Measurements from ENCODE around the gene KHDC1. TPM values are rescaled to one million over a fixed set of nuclear protein-coding genes. Genes with fewer than 3 reads are reported as not detected.
"Not testable (repeated sequence)": the region's sequence is repeated elsewhere in the genome, so short reads cannot be mapped to it uniquely, and the experiment has no call there.

The KHDC1 gene
- total and polyA plus RNA-seq, 2 of the 8 experiments (the other 6 are each of a cell fraction or from before 2014, with no cell fraction given), result 4.3 to 7.3 TPM

DNA sequence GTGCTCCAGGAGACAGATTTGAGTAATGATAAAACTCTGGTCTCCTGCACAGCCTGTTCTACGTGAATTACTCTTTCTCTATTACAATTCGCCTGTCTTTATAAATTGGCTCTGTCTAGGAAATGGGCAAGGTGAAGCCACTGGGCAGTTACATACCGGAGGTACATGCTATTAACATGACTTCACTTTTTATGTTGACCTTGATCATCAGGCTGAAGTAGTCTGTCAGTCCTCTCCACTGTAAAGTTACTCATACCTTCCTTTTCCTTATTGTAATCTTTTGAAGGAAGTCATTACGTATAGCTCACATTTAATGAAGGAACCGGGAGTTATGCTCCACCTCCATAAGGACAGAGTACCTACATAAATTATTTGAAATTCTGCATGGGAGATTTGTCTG lies 19.9 kb upstream of the KHDC1 start (continued):
- TF ChIP-seq HDAC6 (IDR thresholded peaks at IDR 0.05; ENCODE audit: low read depth, low read length), result no peak
- TF ChIP-seq KDM5A (IDR thresholded peaks at IDR 0.05; ENCODE audit: low read length), result no peak
- no peak for TF ChIP-seq SIN3A (conservative IDR thresholded peaks at IDR 0.05 in 1 of 2, IDR thresholded peaks at IDR 0.05 in 1 of 2; ENCODE audit: low read depth in 1 of 2, low read length in 2 of 2)
- TF ChIP-seq SRF (IDR thresholded peaks at IDR 0.05; ENCODE audit: low read depth, low read length), result no peak

DNA sequence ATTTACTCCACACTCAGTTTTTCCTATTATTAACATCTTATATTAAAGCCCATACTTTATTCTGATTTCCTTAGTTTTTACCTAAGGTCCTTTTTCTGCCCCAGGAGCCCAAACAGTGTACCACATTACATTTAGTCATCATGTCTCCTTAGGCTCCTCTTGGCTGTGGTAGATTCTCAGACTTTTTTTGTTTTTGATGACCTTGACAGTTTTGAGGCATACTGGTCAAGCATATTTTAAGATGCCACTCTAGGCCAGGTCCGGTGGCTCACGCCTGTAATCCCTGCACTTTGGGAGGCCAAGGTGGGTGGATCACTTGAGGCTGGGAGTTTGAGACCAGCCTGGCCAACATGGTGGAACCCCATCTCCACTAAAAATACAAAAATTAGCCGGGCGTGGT lies 18.7 kb upstream of the KHDC1 start:
- not testable (repeated sequence) for H3K4ac ChIP-seq (replicated peaks; ENCODE audit: insufficient read length, low read depth, low read length); H3K27ac ChIP-seq (ENCODE audit: low read depth, low read length); H4K20me1 ChIP-seq (replicated peaks in 1 of 2; ENCODE audit: control insufficient read depth in 1 of 2, insufficient read depth in 2 of 2, low read length in 2 of 2); FAIRE-seq; H4K91ac ChIP-seq (replicated peaks; ENCODE audit: insufficient read length, low read length); H3K36me3 ChIP-seq (ENCODE audit: control insufficient read depth in 2 of 4, insufficient read depth in 4 of 4, low read length in 3 of 4); H2BK5ac ChIP-seq (ENCODE audit: low read depth, low read length); H2BK15ac ChIP-seq (ENCODE audit: low read length); H2BK12ac ChIP-seq (ENCODE audit: low read depth, low read length); H3K56ac ChIP-seq (replicated peaks; ENCODE audit: insufficient read length, low read depth, low read length); H2BK20ac ChIP-seq (ENCODE audit: low read length); H3K79me1 ChIP-seq (ENCODE audit: low read depth, low read length); H3K79me2 ChIP-seq (ENCODE audit: control insufficient read depth in 1 of 2, insufficient read depth in 2 of 2, low read length in 2 of 2); H3K4me3 ChIP-seq (ENCODE audit: extremely low read depth in 1 of 4, insufficient read depth in 2 of 4, low read depth in 3 of 4, low read length in 4 of 4); H2AK5ac ChIP-seq (ENCODE audit: low read depth, low read length); H2BK120ac ChIP-seq (replicated peaks; ENCODE audit: low read depth, low read length); H3K18ac ChIP-seq (ENCODE audit: extremely low read depth, low read length); H3K4me2 ChIP-seq (ENCODE audit: insufficient read depth in 1 of 2, low read depth in 2 of 2, low read length in 2 of 2); H3K9me3 ChIP-seq (ENCODE audit: insufficient read depth in 2 of 2, low read depth in 1 of 2, low read length in 1 of 2); H2AFZ ChIP-seq (ENCODE audit: low read length); H3K9ac ChIP-seq (replicated peaks in 1 of 4; ENCODE audit: extremely low read depth in 1 of 4, low read depth in 3 of 4, low read length in 3 of 4); H3K23me2 ChIP-seq (ENCODE audit: low read depth, low read length); H3K4me1 ChIP-seq (replicated peaks in 1 of 4; ENCODE audit: control insufficient read depth in 3 of 4, insufficient read depth in 4 of 4, low read length in 3 of 4); H3K14ac ChIP-seq (ENCODE audit: insufficient read length); H4K8ac ChIP-seq (ENCODE audit: extremely low read depth, insufficient read depth, low read length); H4K5ac ChIP-seq (ENCODE audit: insufficient read length, low read depth, low read length); DNase-seq (ENCODE audit: low read depth in 1 of 2, low spot score in 2 of 2); H3K23ac ChIP-seq (ENCODE audit: insufficient read length); H3K27me3 ChIP-seq (replicated peaks in 1 of 4; ENCODE audit: control insufficient read depth in 3 of 4, extremely low read depth in 1 of 4, insufficient read depth in 3 of 4, low read length in 3 of 4)
- ChIA-PET POLR2A (ENCODE audit: partially characterized antibody) (interaction anchor here (1.3 kb wide), 1 partner anchor 18 kb away, joined by 3 read pairs; no protein-coding TSS in a partner anchor), CTCF (ENCODE audit: partially characterized antibody) (interaction anchor here (1.7 kb wide), 2 partner anchors 45 to 452 kb away, joined by 3 to 6 read pairs; no protein-coding TSS in a partner anchor)
- WGBS, 2 experiments (ENCODE audit: extremely low coverage in 1 of 2, insufficient coverage in 1 of 2, insufficient read length in 1 of 2, insufficient replicate concordance in 2 of 2, low coverage in 1 of 2, low lambda C conversion rate in 2 of 2, missing lambda C conversion rate in 1 of 2), result 89% methylated on average over 4 of the region's 4 CpGs; no CpG with 5 or more reads in 1 of the 2 experiments

Measured in H1 (cell line).